ENCODE results near the gene TSSK6. TPM values are rescaled to one million over a fixed set of nuclear protein-coding genes. Genes with fewer than 3 reads are reported as not detected.

TSSK6 gene
- total RNA-seq, 1 experiment from 2014 or later: 4.5 TPM

GRCh38 chr19:19498255-19498991, 16.9 kb downstream of the TSSK6 start:
- no TSS peak for BruUV-seq (replicated peaks)
- Histone ChIP-seq H3K4me2 (ENCODE audit: low read length) (no peak overlapping the region), H3K4me3 (ENCODE audit: low read length) (no peak overlapping the region), H3K9ac (ENCODE audit: low read length) (no peak overlapping the region), H3K79me2 (ENCODE audit: low read length) (no peaks in the 10 kb centered on the region; the same call in 1 of the 2 replicates), H3K4me1 (ENCODE audit: insufficient read depth, low read length) (no peaks in the 10 kb centered on the region), H3K36me3 (ENCODE audit: low read depth, low read length) (peaks cover 36% of the 10 kb centered on the region), H3K9me3 (ENCODE audit: low read length) (no peaks in the 10 kb centered on the region), H4K20me1 (ENCODE audit: low read length) (no peaks in the 10 kb centered on the region), H3F3A (ENCODE audit: low read length, unreplicated experiment) (no peaks in the 10 kb centered on the region), H3K27ac (ENCODE audit: low read length) (no peak overlapping the region), H3K27me3 (ENCODE audit: low read length) (no peaks in the 10 kb centered on the region), H2AFZ (ENCODE audit: low read length) (no peak overlapping the region), H3K9me2 (replicated peaks; ENCODE audit: low read length) (no peaks in the 10 kb centered on the region)
- CTCF ChIA-PET: no interaction called here
- DNase-seq: no peak
- intact Hi-C loops (cut with micrococcal nuclease): no loop called here
- POLR2A ChIA-PET (ENCODE audit: unreplicated experiment): no interaction called here
- no peak for TF ChIP-seq EZH2phosphoT487 (IDR thresholded peaks at IDR 0.05; ENCODE audit: borderline replicate concordance, low read length)
- no peak for TF ChIP-seq EZH2 (IDR thresholded peaks at IDR 0.05; ENCODE audit: low read length, unreplicated experiment)
- TF ChIP-seq, protein P1, sequence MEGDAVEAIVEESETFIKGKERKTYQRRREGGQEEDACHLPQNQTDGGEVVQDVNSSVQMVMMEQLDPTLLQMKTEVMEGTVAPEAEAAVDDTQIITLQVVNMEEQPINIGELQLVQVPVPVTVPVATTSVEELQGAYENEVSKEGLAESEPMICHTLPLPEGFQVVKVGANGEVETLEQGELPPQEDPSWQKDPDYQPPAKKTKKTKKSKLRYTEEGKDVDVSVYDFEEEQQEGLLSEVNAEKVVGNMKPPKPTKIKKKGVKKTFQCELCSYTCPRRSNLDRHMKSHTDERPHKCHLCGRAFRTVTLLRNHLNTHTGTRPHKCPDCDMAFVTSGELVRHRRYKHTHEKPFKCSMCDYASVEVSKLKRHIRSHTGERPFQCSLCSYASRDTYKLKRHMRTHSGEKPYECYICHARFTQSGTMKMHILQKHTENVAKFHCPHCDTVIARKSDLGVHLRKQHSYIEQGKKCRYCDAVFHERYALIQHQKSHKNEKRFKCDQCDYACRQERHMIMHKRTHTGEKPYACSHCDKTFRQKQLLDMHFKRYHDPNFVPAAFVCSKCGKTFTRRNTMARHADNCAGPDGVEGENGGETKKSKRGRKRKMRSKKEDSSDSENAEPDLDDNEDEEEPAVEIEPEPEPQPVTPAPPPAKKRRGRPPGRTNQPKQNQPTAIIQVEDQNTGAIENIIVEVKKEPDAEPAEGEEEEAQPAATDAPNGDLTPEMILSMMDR (conservative IDR thresholded peaks at IDR 0.05; ENCODE audit: low read depth, low read length): no peak
- ATAC-seq: no peak

DNA sequence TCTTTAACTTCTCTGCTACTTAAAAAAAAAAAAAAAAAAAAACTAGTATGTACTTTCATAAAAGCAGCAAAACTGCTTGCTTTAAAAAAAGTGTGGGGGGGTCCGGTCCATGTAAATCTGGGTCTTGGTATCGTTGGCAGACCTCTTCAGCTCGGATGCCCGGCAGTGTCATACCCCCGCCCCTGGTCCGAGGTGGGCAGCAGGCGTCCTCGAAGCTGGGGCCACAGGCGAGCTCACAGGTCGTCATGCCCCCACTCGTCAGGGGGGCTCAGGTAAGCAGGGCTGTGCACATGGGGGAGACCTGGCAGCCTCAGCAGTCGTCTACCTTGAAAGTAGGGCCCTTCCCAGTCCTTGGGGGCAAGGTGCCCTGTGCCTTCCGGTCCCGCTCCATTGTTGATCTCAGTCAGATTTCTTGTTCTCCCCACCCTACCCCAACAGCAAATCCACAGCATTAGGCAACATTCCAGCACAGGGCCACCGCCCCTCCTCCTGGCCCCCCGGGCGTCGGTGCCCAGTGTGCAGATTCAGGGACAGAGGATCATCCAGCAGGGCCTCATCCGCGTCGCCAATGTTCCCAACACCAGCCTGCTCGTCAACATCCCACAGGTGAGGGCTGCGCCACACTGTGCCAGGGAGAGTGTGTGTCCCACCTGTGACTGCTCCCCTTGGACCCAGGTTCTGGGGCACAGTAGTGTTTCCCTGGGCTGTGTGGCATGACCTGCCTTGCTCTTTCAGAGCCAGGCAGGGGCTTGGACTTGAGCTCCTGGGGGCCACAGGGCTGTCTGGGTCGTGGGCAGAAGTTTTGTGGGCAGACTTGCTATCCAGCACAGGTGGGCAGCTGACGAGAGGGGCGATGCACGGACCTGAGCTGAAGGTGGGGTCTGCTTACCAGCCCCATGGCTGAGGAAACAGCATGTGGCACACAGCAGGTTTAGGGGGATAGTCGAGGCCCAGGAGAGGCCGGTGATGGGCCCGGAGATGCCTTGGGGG, 19.4 kb downstream of the TSSK6 start:
- ChIA-PET CTCF (no interaction called here), POLR2A (ENCODE audit: unreplicated experiment) (no interaction called here)
- Histone ChIP-seq H3K27ac (ENCODE audit: low read length) (no peak overlapping the region), H3K9me2 (replicated peaks; ENCODE audit: low read length) (no peaks in the 10 kb centered on the region), H3K4me3 (ENCODE audit: low read length) (no peak overlapping the region), H3K9ac (ENCODE audit: low read length) (no peak overlapping the region), H3K79me2 (ENCODE audit: low read length) (peaks cover 13% of the 10 kb centered on the region), H3K27me3 (ENCODE audit: low read length) (no peaks in the 10 kb centered on the region), H3F3A (ENCODE audit: low read length, unreplicated experiment) (no peaks in the 10 kb centered on the region), H3K36me3 (ENCODE audit: low read depth, low read length) (peaks cover 42% of the 10 kb centered on the region), H4K20me1 (ENCODE audit: low read length) (no peaks in the 10 kb centered on the region), H3K9me3 (ENCODE audit: low read length) (no peaks in the 10 kb centered on the region), H3K4me1 (ENCODE audit: insufficient read depth, low read length) (no peaks in the 10 kb centered on the region), H2AFZ (ENCODE audit: low read length) (no peak overlapping the region), H3K4me2 (ENCODE audit: low read length) (no peak overlapping the region)
- intact Hi-C loops (cut with micrococcal nuclease): no loop called here
- TF ChIP-seq EZH2phosphoT487 (IDR thresholded peaks at IDR 0.05; ENCODE audit: borderline replicate concordance, low read length) (no peak), EZH2 (IDR thresholded peaks at IDR 0.05; ENCODE audit: low read length, unreplicated experiment) (no peak)
- TF ChIP-seq, protein P1 (conservative IDR thresholded peaks at IDR 0.05; ENCODE audit: low read depth, low read length): no peak
- BruUV-seq (replicated peaks): no TSS peak
- ATAC-seq (no peak), DNase-seq (no peak)

Data from PC-3 (cell line).